Activated T-helper 2 cell treated with anti-CD3 and anti-CD28 coated beads, Interferon-gamma antibody, Interleukin-2, Interleukin-4, amounts not matched to agents 10 μg/mL and 5 μg/mL and 100 μg/mL, durations not matched to agents 14 hours and 24 hours and 36 hours (primary cell): ENCODE data around the gene RTF1. TPM values are rescaled to one million over a fixed set of nuclear protein-coding genes. Genes with fewer than 3 reads are reported as not detected.
"Not testable (repeated sequence)": the region's sequence is repeated elsewhere in the genome, so short reads cannot be mapped to it uniquely, and the experiment has no call there.

Experiments
- DNase-seq: peaks from one replicate; pipeline ENCODE4 v3.0.0; 2021; ENCODE audit warnings: low spot score
- H3K27ac Mint-ChIP-seq: one replicate; pipeline ENCODE4 v1.8.0; 2021; ENCODE audit warnings: mixed read lengths
- H3K27me3 Mint-ChIP-seq: one replicate; pipeline ENCODE4 v1.8.0; 2021; ENCODE audit warnings: low read depth, mixed read lengths
- H3K36me3 Mint-ChIP-seq: one replicate; pipeline ENCODE4 v1.8.0; 2021; ENCODE audit warnings: low read depth, mixed read lengths
- H3K4me1 Mint-ChIP-seq: one replicate; pipeline ENCODE4 v1.8.0; 2021; ENCODE audit warnings: low read depth, mixed read lengths
- H3K4me3 Mint-ChIP-seq: one replicate; pipeline ENCODE4 v1.8.0; 2021; ENCODE audit warnings: low read depth, mild to moderate bottlenecking, moderate library complexity, mixed read lengths
- H3K9me3 Mint-ChIP-seq: one replicate; pipeline ENCODE4 v1.8.0; 2021; ENCODE audit warnings: mixed read lengths
- intact Hi-C: fragments of 100-400 bp; cut with micrococcal nuclease; formaldehyde crosslinking; loops from one replicate; pipeline ENCODE4 v1.15.1; 2023
- total RNA-seq: library from RNA; stranded (reverse); gene quantifications from 2 replicates; pipeline ENCODE4 v1.2.3, GENCODE V29; 2022

Gene RTF1
- total RNA-seq, 1 donor from 2014 or later: 40.1 TPM

GRCh38 chr15:41416128-41416741, 660 bp upstream of the RTF1 start:
- peak overlapping the region; percentile 88 for H3K27ac Mint-ChIP-seq
- H3K9me3 Mint-ChIP-seq: no peaks in the 10 kb centered on the region
- intact Hi-C loops: loop anchor here (1.0 kb wide), 1 partner anchor 14 kb away; the partner anchor contains the start of gene NDUFAF1
- H3K36me3 Mint-ChIP-seq: peaks cover 13% of the 10 kb centered on the region
- no peaks in the 10 kb centered on the region for H3K27me3 Mint-ChIP-seq
- no peak for DNase-seq
- peak overlapping the region; percentile 94 for H3K4me3 Mint-ChIP-seq
- H3K4me1 Mint-ChIP-seq: peaks cover 38% of the 10 kb centered on the region

GRCh38 chr15:41417418-41418195, 712 bp downstream of the RTF1 start:
- no peaks in the 10 kb centered on the region for H3K9me3 Mint-ChIP-seq
- no peaks in the 10 kb centered on the region for H3K27me3 Mint-ChIP-seq
- peaks cover 41% of the 10 kb centered on the region for H3K4me1 Mint-ChIP-seq
- H3K4me3 Mint-ChIP-seq: peak overlapping the region; percentile 94
- peak overlapping the region; percentile 86 for H3K27ac Mint-ChIP-seq
- H3K36me3 Mint-ChIP-seq: peaks cover 13% of the 10 kb centered on the region
- intact Hi-C loops: no loop called here
- DNase-seq: no peak

GRCh38 chr15:41423979-41424659, 7.2 kb downstream of the RTF1 start:
- no peak for DNase-seq
- H3K36me3 Mint-ChIP-seq: peaks cover 18% of the 10 kb centered on the region
- no peaks in the 10 kb centered on the region for H3K27me3 Mint-ChIP-seq
- peak overlapping the region; percentile 85 for H3K27ac Mint-ChIP-seq
- H3K4me3 Mint-ChIP-seq: peak overlapping the region; percentile 22
- peaks cover 31% of the 10 kb centered on the region for H3K4me1 Mint-ChIP-seq
- no peaks in the 10 kb centered on the region for H3K9me3 Mint-ChIP-seq
- intact Hi-C loops: loop anchor here (10.0 kb wide), 1 partner anchor 511 kb away; no protein-coding TSS in a partner anchor

GRCh38 chr15:41424809-41425208, 7.9 kb downstream of the RTF1 start:
- peak overlapping the region; percentile 85 for H3K27ac Mint-ChIP-seq
- H3K9me3 Mint-ChIP-seq: no peaks in the 10 kb centered on the region
- peak overlapping the region; percentile 22 for H3K4me3 Mint-ChIP-seq
- intact Hi-C loops: loop anchor here (10.0 kb wide), 1 partner anchor 510 kb away; no protein-coding TSS in a partner anchor
- H3K4me1 Mint-ChIP-seq: peaks cover 35% of the 10 kb centered on the region
- peaks cover 23% of the 10 kb centered on the region for H3K36me3 Mint-ChIP-seq
- no peak for DNase-seq
- H3K27me3 Mint-ChIP-seq: no peaks in the 10 kb centered on the region

- intact Hi-C loops: loop anchor here (10.0 kb wide), 1 partner anchor 509 kb away; no protein-coding TSS in a partner anchor
- not testable (repeated sequence) for H3K9me3 Mint-ChIP-seq
- H3K27ac Mint-ChIP-seq: peak overlapping the region; percentile 65
Measured at GRCh38 chr15:41425907-41426306, 9.0 kb downstream of the RTF1 start.

GRCh38 chr15:41429003-41429890, 12.4 kb downstream of the RTF1 start:
- intact Hi-C loops: loop anchor here (1.0 to 10.0 kb wide), 2 partner anchors 61 to 506 kb away; no protein-coding TSS in a partner anchor

More at GRCh38 chr15:41425907-41426306, 9.0 kb downstream of the RTF1 start:
- peaks cover 18% of the 10 kb centered on the region for H3K36me3 Mint-ChIP-seq
- H3K27me3 Mint-ChIP-seq, DNase-seq, H3K4me3 Mint-ChIP-seq: not testable (repeated sequence)
- H3K4me1 Mint-ChIP-seq: peaks cover 30% of the 10 kb centered on the region

GRCh38 chr15:41435037-41435786, 18.3 kb downstream of the RTF1 start:
- no peak overlapping the region for H3K27ac Mint-ChIP-seq
- peaks cover 22% of the 10 kb centered on the region for H3K36me3 Mint-ChIP-seq
- no peaks in the 10 kb centered on the region for H3K9me3 Mint-ChIP-seq
- peaks cover 19% of the 10 kb centered on the region for H3K4me1 Mint-ChIP-seq
- no peaks in the 10 kb centered on the region for H3K27me3 Mint-ChIP-seq
- no peak overlapping the region for H3K4me3 Mint-ChIP-seq
- intact Hi-C loops: no loop called here
- no peak for DNase-seq

More at GRCh38 chr15:41429003-41429890, 12.4 kb downstream of the RTF1 start:
- Mint-ChIP-seq H3K4me1 (peaks cover 23% of the 10 kb centered on the region), H3K27me3 (no peaks in the 10 kb centered on the region), H3K27ac (peak overlapping the region; percentile 94), H3K4me3 (peak overlapping the region; percentile 55), H3K9me3 (no peaks in the 10 kb centered on the region), H3K36me3 (peaks cover 24% of the 10 kb centered on the region)
- peak; percentile 14 for DNase-seq

GRCh38 chr15:41437448-41437847, 20.6 kb downstream of the RTF1 start:
- Mint-ChIP-seq H3K4me3 (no peak overlapping the region), H3K27ac (no peak overlapping the region), H3K4me1 (peaks cover 17% of the 10 kb centered on the region), H3K27me3 (no peaks in the 10 kb centered on the region), H3K9me3 (no peaks in the 10 kb centered on the region), H3K36me3 (peaks cover 29% of the 10 kb centered on the region)
- no peak for DNase-seq
- intact Hi-C loops: no loop called here

- Mint-ChIP-seq H3K27ac (no peak overlapping the region), H3K9me3 (no peaks in the 10 kb centered on the region), H3K4me1 (peaks cover 22% of the 10 kb centered on the region), H3K36me3 (peaks cover 34% of the 10 kb centered on the region), H3K27me3 (no peaks in the 10 kb centered on the region), H3K4me3 (no peak overlapping the region)
- intact Hi-C loops: no loop called here
- no peak for DNase-seq
Measured at GRCh38 chr15:41438206-41438605, 21.3 kb downstream of the RTF1 start.

GRCh38 chr15:41438745-41439144, 21.9 kb downstream of the RTF1 start:
- H3K4me3 Mint-ChIP-seq, H3K27me3 Mint-ChIP-seq, H3K27ac Mint-ChIP-seq, H3K9me3 Mint-ChIP-seq, DNase-seq, intact Hi-C loops: not testable (repeated sequence)
- peaks cover 32% of the 10 kb centered on the region for H3K36me3 Mint-ChIP-seq
- peaks cover 24% of the 10 kb centered on the region for H3K4me1 Mint-ChIP-seq

- intact Hi-C loops: no loop called here
- H3K4me1 Mint-ChIP-seq: peaks cover 12% of the 10 kb centered on the region
- H3K9me3 Mint-ChIP-seq: no peaks in the 10 kb centered on the region
- peak overlapping the region; percentile 73 for H3K27ac Mint-ChIP-seq
- H3K27me3 Mint-ChIP-seq: no peaks in the 10 kb centered on the region
- H3K36me3 Mint-ChIP-seq: peaks cover 35% of the 10 kb centered on the region
- no peak for DNase-seq
- no peak overlapping the region for H3K4me3 Mint-ChIP-seq
Measured at GRCh38 chr15:41443275-41443674, 26.4 kb downstream of the RTF1 start.
